ENCODE data around the gene KEL.

KEL gene

GRCh38 chr7:142898377-142899170 lies 63.6 kb downstream of the KEL start:
- no peak for DNase-seq (ENCODE audit: low read depth in 3 of 3)

GRCh38 chr7:142897691-142898090 lies 64.5 kb downstream of the KEL start:
- no peak for DNase-seq (ENCODE audit: low read depth in 3 of 3)

GRCh38 chr7:142896741-142897379 lies 65.3 kb downstream of the KEL start:
- no peak for DNase-seq (ENCODE audit: low read depth in 3 of 3)

GRCh38 chr7:142896151-142896550 lies 66.0 kb downstream of the KEL start:
- DNase-seq (ENCODE audit: low read depth in 3 of 3): no peak

- no peak for DNase-seq (ENCODE audit: low read depth in 3 of 3)
Measured at GRCh38 chr7:142894985-142895593, 67.1 kb downstream of the KEL start.

- no peak for DNase-seq (ENCODE audit: low read depth in 3 of 3)
Measured at GRCh38 chr7:142894112-142894984, 67.8 kb downstream of the KEL start.

- DNase-seq (ENCODE audit: low read depth in 3 of 3): no peak
Measured at GRCh38 chr7:142892951-142893350, 69.2 kb downstream of the KEL start.

- no peak for DNase-seq (ENCODE audit: low read depth in 3 of 3)
Measured at GRCh38 chr7:142891490-142892082, 70.6 kb downstream of the KEL start.
